NCI-H82 (cell line): ENCODE data around the gene GTF2I.
"Not testable (repeated sequence)": the region's sequence is repeated elsewhere in the genome, so short reads cannot be mapped to it uniquely, and the experiment has no call there.

Experiments
- DNase-seq: peaks from one replicate; lab custom pipeline; 2025; lab: John Stamatoyannopoulos, UW

Gene GTF2I

GRCh38 chr7:74779053-74779452 is 121.5 kb downstream of the GTF2I start:
- DNase-seq, result not testable (repeated sequence)

- DNase-seq, result not testable (repeated sequence)
Measured at GRCh38 chr7:74781746-74782145, 124.2 kb downstream of the GTF2I start.

- not testable (repeated sequence) for DNase-seq
Measured at GRCh38 chr7:74783595-74783994, 126.1 kb downstream of the GTF2I start.

- DNase-seq, result peak; percentile 93
Measured at GRCh38 chr7:74788369-74789150, 131.0 kb downstream of the GTF2I start.

- not testable (repeated sequence) for DNase-seq
Measured at GRCh38 chr7:74789200-74789736, 131.8 kb downstream of the GTF2I start.

DNA sequence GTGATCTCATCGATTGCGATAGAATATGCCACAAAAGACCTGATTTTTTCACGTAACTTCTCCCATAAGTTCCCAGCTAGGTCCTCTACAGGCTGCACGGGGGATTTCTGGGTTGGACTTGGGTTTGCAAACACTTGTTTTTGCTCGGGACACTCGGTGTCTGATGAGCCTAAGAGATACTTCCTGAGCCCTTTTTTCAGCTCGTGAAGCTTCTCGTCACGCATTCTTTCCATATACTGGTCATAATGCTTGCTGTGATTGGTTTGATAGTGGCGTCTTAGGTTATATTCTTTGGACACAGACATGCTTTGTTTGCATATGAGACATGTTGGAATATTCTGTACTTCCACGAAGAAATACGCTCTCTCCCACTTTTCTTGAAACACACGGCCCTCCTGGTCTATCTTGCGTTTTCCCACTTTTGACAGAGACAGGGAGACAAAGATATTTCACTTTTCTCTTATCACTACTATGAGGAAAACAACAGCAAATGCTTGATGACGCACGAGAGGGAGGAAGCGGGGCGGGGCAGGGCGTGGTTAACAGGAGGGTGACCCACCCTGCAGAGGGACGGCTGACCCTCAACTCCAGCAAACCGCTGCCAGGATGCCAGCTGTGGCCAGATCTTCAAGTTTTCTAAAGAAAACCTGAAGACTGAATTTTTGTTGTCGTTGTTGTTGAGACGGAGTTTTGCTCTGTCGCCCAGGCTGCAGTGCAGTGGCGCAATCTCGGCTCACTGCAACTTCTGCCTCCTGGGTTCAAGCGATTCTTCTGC is 140.5 kb downstream of the GTF2I start:
- not testable (repeated sequence) for DNase-seq

GRCh38 chr7:74798644-74799043 is 141.1 kb downstream of the GTF2I start:
- DNase-seq, result not testable (repeated sequence)
